ENCODE measurements around the gene MXRA8.

Gene MXRA8

GRCh38 chr1:1336931-1337792 is 21.2 kb downstream of the MXRA8 start:
- no peak overlapping the region for H4K8ac ChIP-seq (ENCODE audit: low read length)
- H3K4me3 ChIP-seq (ENCODE audit: insufficient read depth in 1 of 2, low read depth in 1 of 2, low read length in 2 of 2) = no peak overlapping the region
- H4K91ac ChIP-seq (ENCODE audit: low read length) = no peak overlapping the region
- no peak overlapping the region for H3K9ac ChIP-seq (ENCODE audit: low read length)
- H2BK120ac ChIP-seq (ENCODE audit: low read depth, low read length) = no peak overlapping the region
- 98% methylated on average over 31 of the region's 32 CpGs for WGBS
- no peak overlapping the region for H3K4me2 ChIP-seq (ENCODE audit: low read length, poor library complexity, severe bottlenecking)
- H2AFZ ChIP-seq (ENCODE audit: low read depth, low read length) = no peak overlapping the region
- H3K27me3 ChIP-seq (ENCODE audit: control insufficient read depth in 1 of 2, insufficient read depth in 1 of 2, low read length in 2 of 2) = no peaks in the 10 kb centered on the region
- H3K18ac ChIP-seq (ENCODE audit: low read depth in 1 of 2, low read length in 2 of 2) = no peak overlapping the region
- H3K23ac ChIP-seq (ENCODE audit: low read length in 2 of 2) = no peak overlapping the region
- H3K14ac ChIP-seq (ENCODE audit: low read length in 2 of 2) = no peak overlapping the region
- H3K4ac ChIP-seq (ENCODE audit: low read depth in 1 of 2, low read length in 2 of 2) = no peak overlapping the region
- H2BK12ac ChIP-seq (ENCODE audit: low read length in 2 of 2) = no peak overlapping the region
- peaks cover 24% of the 10 kb centered on the region for H3K79me1 ChIP-seq (replicated peaks; ENCODE audit: low read length, poor library complexity, severe bottlenecking)
- no peak overlapping the region for H2BK15ac ChIP-seq (ENCODE audit: low read depth, poor library complexity, severe bottlenecking)
- H2AK5ac ChIP-seq (ENCODE audit: low read length, severe bottlenecking) = no peak overlapping the region
- no peak overlapping the region for H2BK5ac ChIP-seq (ENCODE audit: low read depth, low read length, poor library complexity, severe bottlenecking)
- H3K36me3 ChIP-seq (ENCODE audit: control insufficient read depth in 1 of 2, insufficient read depth in 2 of 2, low read depth in 1 of 2, low read length in 2 of 2) = peaks cover 31 to 100% of the 10 kb centered on the region in 2 experiments
- H3K27ac ChIP-seq (ENCODE audit: low read length, poor library complexity, severe bottlenecking) = no peak overlapping the region
- no peak for DNase-seq
- no peaks in the 10 kb centered on the region for H3K9me3 ChIP-seq (ENCODE audit: control insufficient read depth, low read length)
- peaks cover 16% of the 10 kb centered on the region for H3K4me1 ChIP-seq (ENCODE audit: control insufficient read depth, insufficient read depth, low read depth, low read length)

- no peak overlapping the region for H4K91ac ChIP-seq (ENCODE audit: low read length)
- no peak overlapping the region for H2AK5ac ChIP-seq (ENCODE audit: low read length, severe bottlenecking)
- H3K18ac ChIP-seq (ENCODE audit: low read depth in 1 of 2, low read length in 2 of 2) = no peak overlapping the region
- H2BK12ac ChIP-seq (ENCODE audit: low read length in 2 of 2) = no peak overlapping the region
- H3K23ac ChIP-seq (ENCODE audit: low read length in 2 of 2) = no peak overlapping the region
- H4K8ac ChIP-seq (ENCODE audit: low read length) = no peak overlapping the region
- no peak overlapping the region for H3K14ac ChIP-seq (ENCODE audit: low read length in 2 of 2)
- H2BK15ac ChIP-seq (ENCODE audit: low read depth, poor library complexity, severe bottlenecking) = no peak overlapping the region
- H3K36me3 ChIP-seq (ENCODE audit: control insufficient read depth in 1 of 2, insufficient read depth in 2 of 2, low read depth in 1 of 2, low read length in 2 of 2) = peaks cover 25 to 96% of the 10 kb centered on the region in 2 experiments
- H3K9ac ChIP-seq (ENCODE audit: low read length) = no peak overlapping the region
- H2BK5ac ChIP-seq (ENCODE audit: low read depth, low read length, poor library complexity, severe bottlenecking) = no peak overlapping the region
- no peak overlapping the region for H2BK120ac ChIP-seq (ENCODE audit: low read depth, low read length)
- H3K4me1 ChIP-seq (ENCODE audit: control insufficient read depth, insufficient read depth, low read depth, low read length) = peaks cover 19% of the 10 kb centered on the region
- no peak overlapping the region for H3K4me3 ChIP-seq (ENCODE audit: insufficient read depth in 1 of 2, low read depth in 1 of 2, low read length in 2 of 2)
- no peak for DNase-seq
- no peaks in the 10 kb centered on the region for H3K27me3 ChIP-seq (ENCODE audit: control insufficient read depth in 1 of 2, insufficient read depth in 1 of 2, low read length in 2 of 2)
- peaks cover 21% of the 10 kb centered on the region for H3K79me1 ChIP-seq (replicated peaks; ENCODE audit: low read length, poor library complexity, severe bottlenecking)
- no peak overlapping the region for H3K4me2 ChIP-seq (ENCODE audit: low read length, poor library complexity, severe bottlenecking)
- 98% methylated on average over 26 of the region's 26 CpGs for WGBS
- H3K9me3 ChIP-seq (ENCODE audit: control insufficient read depth, low read length) = no peaks in the 10 kb centered on the region
- H2AFZ ChIP-seq (ENCODE audit: low read depth, low read length) = no peak overlapping the region
- no peak overlapping the region for H3K27ac ChIP-seq (ENCODE audit: low read length, poor library complexity, severe bottlenecking)
- H3K4ac ChIP-seq (ENCODE audit: low read depth in 1 of 2, low read length in 2 of 2) = no peak overlapping the region
These were observed 21.9 kb downstream of the MXRA8 start for GRCh38 chr1:1336446-1336845.

GRCh38 chr1:1335792-1336248 is 22.5 kb downstream of the MXRA8 start:
- H3K9ac ChIP-seq (ENCODE audit: low read length) = no peak overlapping the region
- no peak overlapping the region for H3K4me3 ChIP-seq (ENCODE audit: insufficient read depth in 1 of 2, low read depth in 1 of 2, low read length in 2 of 2)
- H2BK120ac ChIP-seq (ENCODE audit: low read depth, low read length) = no peak overlapping the region
- H3K4ac ChIP-seq (ENCODE audit: low read depth in 1 of 2, low read length in 2 of 2) = no peak overlapping the region
- H2BK12ac ChIP-seq (ENCODE audit: low read length in 2 of 2) = no peak overlapping the region
- H3K27me3 ChIP-seq (ENCODE audit: control insufficient read depth in 1 of 2, insufficient read depth in 1 of 2, low read length in 2 of 2) = no peaks in the 10 kb centered on the region
- peaks cover 20% of the 10 kb centered on the region for H3K4me1 ChIP-seq (ENCODE audit: control insufficient read depth, insufficient read depth, low read depth, low read length)
- H3K9me3 ChIP-seq (ENCODE audit: control insufficient read depth, low read length) = no peaks in the 10 kb centered on the region
- no peak overlapping the region for H2BK5ac ChIP-seq (ENCODE audit: low read depth, low read length, poor library complexity, severe bottlenecking)
- peaks cover 18 to 89% of the 10 kb centered on the region in 2 experiments for H3K36me3 ChIP-seq (ENCODE audit: control insufficient read depth in 1 of 2, insufficient read depth in 2 of 2, low read depth in 1 of 2, low read length in 2 of 2)
- no peak overlapping the region for H4K91ac ChIP-seq (ENCODE audit: low read length)
- no peak overlapping the region for H2BK15ac ChIP-seq (ENCODE audit: low read depth, poor library complexity, severe bottlenecking)
- H4K8ac ChIP-seq (ENCODE audit: low read length) = no peak overlapping the region
- no peak overlapping the region for H2AK5ac ChIP-seq (ENCODE audit: low read length, severe bottlenecking)
- no peak overlapping the region for H3K18ac ChIP-seq (ENCODE audit: low read depth in 1 of 2, low read length in 2 of 2)
- no peak overlapping the region for H2AFZ ChIP-seq (ENCODE audit: low read depth, low read length)
- H3K14ac ChIP-seq (ENCODE audit: low read length in 2 of 2) = no peak overlapping the region
- 95% methylated on average over 21 of the region's 21 CpGs for WGBS
- H3K4me2 ChIP-seq (ENCODE audit: low read length, poor library complexity, severe bottlenecking) = no peak overlapping the region
- H3K79me1 ChIP-seq (replicated peaks; ENCODE audit: low read length, poor library complexity, severe bottlenecking) = peaks cover 15% of the 10 kb centered on the region
- no peak overlapping the region for H3K27ac ChIP-seq (ENCODE audit: low read length, poor library complexity, severe bottlenecking)
- no peak for DNase-seq
- no peak overlapping the region for H3K23ac ChIP-seq (ENCODE audit: low read length in 2 of 2)

- no peak overlapping the region for H2BK5ac ChIP-seq (ENCODE audit: low read depth, low read length, poor library complexity, severe bottlenecking)
- H2BK12ac ChIP-seq (ENCODE audit: low read length in 2 of 2) = no peak overlapping the region
- no peak overlapping the region for H2AFZ ChIP-seq (ENCODE audit: low read depth, low read length)
- H3K27me3 ChIP-seq (ENCODE audit: control insufficient read depth in 1 of 2, insufficient read depth in 1 of 2, low read length in 2 of 2) = no peaks in the 10 kb centered on the region
- no peak overlapping the region for H4K91ac ChIP-seq (ENCODE audit: low read length)
- H3K4me2 ChIP-seq (ENCODE audit: low read length, poor library complexity, severe bottlenecking) = no peak overlapping the region
- peaks cover 23% of the 10 kb centered on the region for H3K4me1 ChIP-seq (ENCODE audit: control insufficient read depth, insufficient read depth, low read depth, low read length)
- H3K4me3 ChIP-seq (ENCODE audit: insufficient read depth in 1 of 2, low read depth in 1 of 2, low read length in 2 of 2) = no peak overlapping the region
- no peak overlapping the region for H2BK15ac ChIP-seq (ENCODE audit: low read depth, poor library complexity, severe bottlenecking)
- no peak overlapping the region for H3K4ac ChIP-seq (ENCODE audit: low read depth in 1 of 2, low read length in 2 of 2)
- no peak overlapping the region for H2AK5ac ChIP-seq (ENCODE audit: low read length, severe bottlenecking)
- H4K8ac ChIP-seq (ENCODE audit: low read length) = no peak overlapping the region
- peaks cover 10% of the 10 kb centered on the region for H3K79me1 ChIP-seq (replicated peaks; ENCODE audit: low read length, poor library complexity, severe bottlenecking)
- peaks cover 13 to 88% of the 10 kb centered on the region in 2 experiments for H3K36me3 ChIP-seq (ENCODE audit: control insufficient read depth in 1 of 2, insufficient read depth in 2 of 2, low read depth in 1 of 2, low read length in 2 of 2)
- H3K14ac ChIP-seq (ENCODE audit: low read length in 2 of 2) = no peak overlapping the region
- H2BK120ac ChIP-seq (ENCODE audit: low read depth, low read length) = no peak overlapping the region
- H3K23ac ChIP-seq (ENCODE audit: low read length in 2 of 2) = no peak overlapping the region
- no peak overlapping the region for H3K18ac ChIP-seq (ENCODE audit: low read depth in 1 of 2, low read length in 2 of 2)
- 87% methylated on average over 16 of the region's 16 CpGs for WGBS
- H3K27ac ChIP-seq (ENCODE audit: low read length, poor library complexity, severe bottlenecking) = no peak overlapping the region
- no peaks in the 10 kb centered on the region for H3K9me3 ChIP-seq (ENCODE audit: control insufficient read depth, low read length)
- DNase-seq = no peak
- no peak overlapping the region for H3K9ac ChIP-seq (ENCODE audit: low read length)
These were observed 23.1 kb downstream of the MXRA8 start for GRCh38 chr1:1335283-1335682.
